Natural killer cell (primary cell): ENCODE data around the gene PTPRN2. TPM values are rescaled to one million over a fixed set of nuclear protein-coding genes. Genes with fewer than 3 reads are reported as not detected.

Experiments
- ATAC-seq, 3 donors: fragments of 150-1000 bp in 2 of 3; fragments of 200-7000 bp in 1 of 3; cut with Tn5 transposase; 1 replicate in 1 of 3; 2 replicates in 2 of 3; pipeline ENCODE4 v1.10.0; 2021; ENCODE audit warnings: mild to moderate bottlenecking in 2 of 3, moderate library complexity in 2 of 3
- DNase-seq, 2 donors: peaks; one replicate each; pipeline versions ENCODE4 v3.0.0 to v3.0.0-alpha.2; 2013 to 2021; ENCODE audit warnings: mixed read lengths in 1 of 2
- H3K27ac ChIP-seq: one replicate; pipeline ENCODE4 v1.5.1; 2013; ENCODE audit warnings: mild to moderate bottlenecking, low read length
- H3K27me3 ChIP-seq: one replicate; pipeline ENCODE4 v1.6.1; 2013; ENCODE audit warnings: low read length; ENCODE audit not compliant: control insufficient read depth, insufficient read depth
- H3K36me3 ChIP-seq: one replicate; pipeline ENCODE4 v1.6.1; 2013; ENCODE audit warnings: low read length; ENCODE audit not compliant: control insufficient read depth, insufficient read depth
- H3K4me1 ChIP-seq: one replicate; pipeline ENCODE4 v1.6.1; 2013; ENCODE audit warnings: low read length; ENCODE audit not compliant: control insufficient read depth, insufficient read depth
- H3K4me3 ChIP-seq: one replicate; pipeline ENCODE4 v1.5.1; 2013; ENCODE audit warnings: low read length
- H3K9me3 ChIP-seq: one replicate; pipeline ENCODE4 v1.6.1; 2013; ENCODE audit warnings: low read length; ENCODE audit not compliant: control insufficient read depth, insufficient read depth
- H3K27ac Mint-ChIP-seq, 2 donors: one replicate each; pipeline ENCODE4 v1.8.0; 2022; ENCODE audit warnings: mild to moderate bottlenecking in 2 of 2, mixed read lengths in 2 of 2, moderate library complexity in 1 of 2
- H3K27me3 Mint-ChIP-seq, 2 donors: one replicate each; pipeline ENCODE4 v1.8.0; 2022; ENCODE audit warnings: low read depth in 2 of 2, mixed read lengths in 2 of 2
- H3K36me3 Mint-ChIP-seq: one replicate; pipeline ENCODE4 v1.8.0; 2022; ENCODE audit warnings: mixed read lengths
- H3K4me1 Mint-ChIP-seq, 2 donors: one replicate each; pipeline ENCODE4 v1.8.0; 2022; ENCODE audit warnings: mixed read lengths in 2 of 2
- H3K4me3 Mint-ChIP-seq: one replicate; pipeline ENCODE4 v1.8.0; 2022; ENCODE audit warnings: mild to moderate bottlenecking, moderate library complexity, mixed read lengths
- H3K9me3 Mint-ChIP-seq, 2 donors: one replicate each; pipeline ENCODE4 v1.8.0; 2022; ENCODE audit warnings: mixed read lengths in 2 of 2
- CTCF ChIP-seq: fragments of 200-600 bp; IDR thresholded peaks from one replicate; pipeline ENCODE4 v1.8.0; 2022; ENCODE audit warnings: antibody characterized with exemption
- WGBS: methylation state at CpG from one replicate; pipeline ENCODE4 v1.1.7; 2013; ENCODE audit warnings: missing lambda C conversion rate; ENCODE audit not compliant: insufficient coverage; 5-methylcytosine and 5-hydroxymethylcytosine counted together
- intact Hi-C: fragments of 100-400 bp; cut with micrococcal nuclease; formaldehyde crosslinking; loops from one replicate; pipeline ENCODE4 v1.14.2; 2022
- total RNA-seq, 4 donors: library from RNA; stranded (reverse); fragments of 120-200 nt in 1 of 4; gene quantifications; one replicate each; pipeline versions ENCODE4 v1.2.3 to v1.2.4, GENCODE V29; 2013 to 2022

Gene PTPRN2
- total RNA-seq, 3 donors from 2014 or later (not counting 1 experiment from before 2014, with no cell fraction given) = 1.3 to 2.5 (median 1.9) TPM

DNA sequence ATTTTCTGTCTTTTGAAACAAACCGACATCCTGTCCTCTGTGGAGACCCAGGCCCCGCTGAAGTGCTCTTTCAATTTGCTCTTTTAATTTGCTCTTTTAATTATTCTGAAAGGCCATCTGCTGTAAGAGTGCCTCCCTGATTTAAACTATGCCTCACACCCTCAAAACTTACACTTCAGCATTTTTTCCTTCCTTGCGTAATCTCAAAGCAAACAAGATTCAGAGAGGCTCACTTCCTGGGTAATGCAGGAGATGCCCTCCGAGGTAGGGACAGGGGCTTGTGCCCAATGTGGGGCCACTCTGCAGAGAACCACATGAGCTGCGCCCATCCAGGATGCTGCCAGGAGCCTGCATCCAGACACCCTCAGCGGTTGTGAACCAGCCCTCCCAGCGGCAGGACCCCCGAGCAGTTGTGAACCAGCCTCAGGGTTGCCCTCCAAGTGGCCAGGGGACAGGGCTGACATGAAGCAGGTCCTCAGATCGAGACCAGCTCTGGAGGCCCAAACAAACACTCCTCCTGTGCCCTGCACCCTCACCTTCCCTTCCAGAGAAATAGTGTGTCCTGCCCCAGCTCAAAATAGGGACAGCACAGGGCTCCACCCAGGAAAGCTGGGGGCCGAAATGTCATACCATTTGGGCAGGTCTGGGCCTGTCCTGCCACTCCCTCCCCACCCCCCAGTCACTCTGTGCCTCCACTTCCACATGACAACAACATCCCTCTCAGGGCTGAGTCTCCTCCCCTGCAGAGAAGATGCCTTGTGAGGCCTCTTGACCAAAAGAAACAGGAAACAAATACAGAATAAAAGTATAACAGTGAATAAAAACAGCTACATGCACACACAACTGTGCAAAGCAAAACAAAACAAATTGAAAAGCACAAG, 190.4 kb downstream of the PTPRN2 start:
- no peak for ATAC-seq
- no peaks in the 10 kb centered on the region for H3K4me1 Mint-ChIP-seq
- WGBS = 81% methylated on average over 10 of the region's 10 CpGs

GRCh38 chr7:158396301-158396905, 191.2 kb downstream of the PTPRN2 start:
- DNase-seq (no peak), ATAC-seq (no peak)
- H3K4me3 Mint-ChIP-seq = no peak overlapping the region
- Histone ChIP-seq H3K9me3 (no peaks in the 10 kb centered on the region), H3K36me3 (no peaks in the 10 kb centered on the region), H3K4me1 (no peaks in the 10 kb centered on the region), H3K27ac (no peak overlapping the region), H3K4me3 (no peak overlapping the region), H3K27me3 (no peaks in the 10 kb centered on the region)
- H3K36me3 Mint-ChIP-seq = no peaks in the 10 kb centered on the region
- H3K27me3 Mint-ChIP-seq = peaks cover 0 to 1% of the 10 kb centered on the region in 2 donors
- TF ChIP-seq CTCF = no peak
- H3K27ac Mint-ChIP-seq = no peak overlapping the region
- 72% methylated on average over 17 of the region's 17 CpGs for WGBS
- H3K4me1 Mint-ChIP-seq = no peaks in the 10 kb centered on the region
- H3K9me3 Mint-ChIP-seq = peaks cover 5 to 6% of the 10 kb centered on the region in 2 donors
- intact Hi-C loops = no loop called here

More for the DNA sequence above, 190.4 kb downstream of the PTPRN2 start:
- Mint-ChIP-seq H3K9me3 (peaks cover 5 to 6% of the 10 kb centered on the region in 2 donors), H3K36me3 (no peaks in the 10 kb centered on the region), H3K27me3 (peaks cover 0 to 3% of the 10 kb centered on the region in 2 donors), H3K27ac (no peak overlapping the region), H3K4me3 (no peak overlapping the region)
- no peak for TF ChIP-seq CTCF
- H3K27ac ChIP-seq = no peak overlapping the region
- H3K4me3 ChIP-seq = no peak overlapping the region
- DNase-seq = no peak
- no peaks in the 10 kb centered on the region for H3K9me3 ChIP-seq
- no peaks in the 10 kb centered on the region for H3K36me3 ChIP-seq
- intact Hi-C loops = no loop called here
- no peaks in the 10 kb centered on the region for H3K27me3 ChIP-seq
- H3K4me1 ChIP-seq = no peaks in the 10 kb centered on the region

DNA sequence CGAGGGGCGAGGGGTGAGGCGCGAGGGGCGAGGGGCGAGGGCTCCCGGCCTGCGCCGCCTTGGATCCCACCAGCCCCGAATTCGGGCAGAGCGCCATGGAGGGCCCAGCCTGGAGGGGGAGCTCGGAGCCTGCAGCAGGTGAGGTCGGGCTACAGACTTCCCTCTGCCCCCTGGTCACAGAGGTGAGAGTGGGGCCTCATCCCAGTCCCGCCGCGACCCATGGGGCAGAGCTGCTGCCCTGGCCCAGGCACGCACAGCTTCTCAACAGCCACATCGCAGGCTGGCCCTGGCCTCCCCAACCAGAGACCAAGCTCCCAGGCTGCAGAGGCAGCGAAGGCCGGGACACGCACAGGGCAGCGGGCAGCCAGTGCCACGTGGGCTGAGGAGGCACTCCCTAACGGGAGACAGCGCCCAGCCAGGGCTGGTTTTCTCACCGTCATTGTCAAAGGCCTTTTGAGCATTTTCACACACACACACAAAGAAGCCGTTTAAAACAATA, 191.8 kb downstream of the PTPRN2 start:
- no peak overlapping the region for H3K27ac Mint-ChIP-seq
- Histone ChIP-seq H3K4me1 (no peaks in the 10 kb centered on the region), H3K9me3 (no peaks in the 10 kb centered on the region), H3K4me3 (no peak overlapping the region), H3K27me3 (no peaks in the 10 kb centered on the region), H3K27ac (no peak overlapping the region), H3K36me3 (no peaks in the 10 kb centered on the region)
- TF ChIP-seq CTCF = no peak
- no peaks in the 10 kb centered on the region for H3K27me3 Mint-ChIP-seq
- H3K4me3 Mint-ChIP-seq = no peak overlapping the region
- no peaks in the 10 kb centered on the region for H3K36me3 Mint-ChIP-seq
- peaks cover 5 to 6% of the 10 kb centered on the region in 2 donors for H3K9me3 Mint-ChIP-seq
- no peaks in the 10 kb centered on the region for H3K4me1 Mint-ChIP-seq
- 88% methylated on average over 26 of the region's 28 CpGs for WGBS
- ATAC-seq (no peak), DNase-seq (no peak)
- intact Hi-C loops = no loop called here
